Retinal pigment epithelial cell (primary cell): ENCODE data around the gene KCND1.

ENCODE experiments used
- DNase-seq: peaks from one replicate; pipeline ENCODE4 v3.0.0-alpha.2; 2010; ENCODE audit warnings: low read depth
- H3K4me3 ChIP-seq: 2 replicates; pipeline ENCODE4 v1.5.1; 2011; ENCODE audit warnings: mild to moderate bottlenecking, low read length, control low read depth, moderate library complexity
- TF ChIP-seq, protein P1 (sequence below): conservative IDR thresholded peaks from 2 replicates; pipeline ENCODE4 v1.5.1; 2011; ENCODE audit warnings: low read depth, low read length, control low read depth, inconsistent platforms

KCND1 gene

DNA sequence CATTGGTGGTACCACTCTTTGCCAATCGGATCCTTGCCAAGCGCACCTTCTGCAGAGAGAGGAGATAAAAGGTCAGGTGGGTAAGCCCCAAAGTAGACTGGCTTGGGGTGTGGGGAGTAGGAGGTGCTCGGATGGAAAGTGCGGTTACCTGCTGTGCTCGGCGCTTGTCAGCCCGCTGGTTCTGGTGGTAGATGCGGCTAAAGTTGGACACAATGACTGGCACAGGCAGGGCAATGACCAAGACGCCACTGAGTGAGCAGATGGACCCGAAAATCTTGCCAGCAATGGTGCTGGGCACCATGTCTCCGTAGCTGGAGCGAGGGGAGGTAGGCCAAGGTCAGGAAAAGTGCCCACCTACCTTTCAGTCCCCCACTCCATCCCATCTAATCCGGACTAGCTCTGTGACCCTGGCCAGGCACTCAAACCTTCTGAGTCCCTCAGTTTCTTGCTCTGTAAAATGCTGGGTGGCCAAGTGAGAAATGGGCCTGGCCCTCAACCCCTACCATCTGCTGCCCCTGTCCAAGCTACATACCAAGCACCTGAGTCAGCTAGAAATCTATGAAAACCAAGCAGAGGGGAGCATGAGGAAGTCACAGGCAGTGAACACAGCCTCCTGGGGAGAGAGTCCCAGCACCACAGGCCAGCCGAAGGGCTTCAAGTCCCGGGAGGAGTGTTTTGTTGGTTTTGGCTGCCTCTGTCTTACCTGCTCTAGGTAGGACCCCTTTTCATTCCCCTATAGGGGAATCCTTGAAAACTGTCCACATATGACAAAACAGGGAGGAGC lies 4.7 kb downstream of the KCND1 start:
- TF ChIP-seq, protein P1, sequence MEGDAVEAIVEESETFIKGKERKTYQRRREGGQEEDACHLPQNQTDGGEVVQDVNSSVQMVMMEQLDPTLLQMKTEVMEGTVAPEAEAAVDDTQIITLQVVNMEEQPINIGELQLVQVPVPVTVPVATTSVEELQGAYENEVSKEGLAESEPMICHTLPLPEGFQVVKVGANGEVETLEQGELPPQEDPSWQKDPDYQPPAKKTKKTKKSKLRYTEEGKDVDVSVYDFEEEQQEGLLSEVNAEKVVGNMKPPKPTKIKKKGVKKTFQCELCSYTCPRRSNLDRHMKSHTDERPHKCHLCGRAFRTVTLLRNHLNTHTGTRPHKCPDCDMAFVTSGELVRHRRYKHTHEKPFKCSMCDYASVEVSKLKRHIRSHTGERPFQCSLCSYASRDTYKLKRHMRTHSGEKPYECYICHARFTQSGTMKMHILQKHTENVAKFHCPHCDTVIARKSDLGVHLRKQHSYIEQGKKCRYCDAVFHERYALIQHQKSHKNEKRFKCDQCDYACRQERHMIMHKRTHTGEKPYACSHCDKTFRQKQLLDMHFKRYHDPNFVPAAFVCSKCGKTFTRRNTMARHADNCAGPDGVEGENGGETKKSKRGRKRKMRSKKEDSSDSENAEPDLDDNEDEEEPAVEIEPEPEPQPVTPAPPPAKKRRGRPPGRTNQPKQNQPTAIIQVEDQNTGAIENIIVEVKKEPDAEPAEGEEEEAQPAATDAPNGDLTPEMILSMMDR, result no peak
- H3K4me3 ChIP-seq, result no peak overlapping the region
- DNase-seq, result no peak

DNA sequence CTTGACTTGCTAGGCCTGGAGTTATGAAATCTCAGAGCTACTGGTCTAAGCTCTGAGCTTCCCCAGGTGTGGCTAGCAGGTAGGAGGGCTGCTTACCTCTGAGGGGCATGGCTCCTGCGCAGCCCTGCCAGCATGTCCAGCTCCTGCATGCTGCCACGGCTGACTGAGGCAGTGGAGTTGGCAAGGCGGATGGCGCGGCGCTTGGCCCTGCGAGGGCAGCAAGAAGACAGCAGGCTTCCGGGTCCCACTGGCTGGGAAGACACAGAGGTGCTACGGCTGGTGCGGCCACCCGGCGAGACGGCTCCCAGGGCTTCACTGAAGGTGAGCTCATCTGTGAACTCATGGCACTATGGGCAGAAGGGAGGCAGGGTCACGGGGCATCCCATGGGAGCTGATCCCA lies 5.7 kb downstream of the KCND1 start:
- DNase-seq, result no peak
- H3K4me3 ChIP-seq, result no peak overlapping the region
- TF ChIP-seq, protein P1, result no peak

- TF ChIP-seq, protein P1, result no peak
- no peak overlapping the region for H3K4me3 ChIP-seq
- DNase-seq, result no peak
These were observed 10.0 kb downstream of the KCND1 start for GRCh38 chrX:48961585-48962091.

DNA sequence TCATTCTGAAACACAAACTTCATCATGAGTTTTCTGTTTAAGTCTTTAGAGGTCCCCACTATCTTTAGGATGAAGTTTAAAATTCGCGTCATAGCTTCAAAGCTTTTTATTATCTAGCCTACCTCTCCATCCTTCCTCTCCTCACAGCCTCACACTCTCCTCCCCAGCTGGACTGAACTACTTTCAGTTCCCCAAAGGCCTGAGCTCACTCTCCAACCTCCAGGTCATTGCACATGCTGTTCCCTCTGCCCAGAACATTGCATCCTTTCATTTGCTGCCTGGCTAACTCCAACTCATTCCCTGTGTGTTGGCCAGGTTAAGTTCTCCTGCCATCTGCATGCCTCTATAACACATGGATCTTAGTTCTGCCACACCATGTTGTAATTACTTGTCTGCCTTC lies 11.4 kb downstream of the KCND1 start:
- no peak for DNase-seq
- no peak overlapping the region for H3K4me3 ChIP-seq
- TF ChIP-seq, protein P1, result no peak

- peak overlapping the region; percentile 53 for H3K4me3 ChIP-seq
- TF ChIP-seq, protein P1, result no peak
- DNase-seq, result peak; percentile 41
These were observed 13.0 kb downstream of the KCND1 start for GRCh38 chrX:48958635-48959094.

DNA sequence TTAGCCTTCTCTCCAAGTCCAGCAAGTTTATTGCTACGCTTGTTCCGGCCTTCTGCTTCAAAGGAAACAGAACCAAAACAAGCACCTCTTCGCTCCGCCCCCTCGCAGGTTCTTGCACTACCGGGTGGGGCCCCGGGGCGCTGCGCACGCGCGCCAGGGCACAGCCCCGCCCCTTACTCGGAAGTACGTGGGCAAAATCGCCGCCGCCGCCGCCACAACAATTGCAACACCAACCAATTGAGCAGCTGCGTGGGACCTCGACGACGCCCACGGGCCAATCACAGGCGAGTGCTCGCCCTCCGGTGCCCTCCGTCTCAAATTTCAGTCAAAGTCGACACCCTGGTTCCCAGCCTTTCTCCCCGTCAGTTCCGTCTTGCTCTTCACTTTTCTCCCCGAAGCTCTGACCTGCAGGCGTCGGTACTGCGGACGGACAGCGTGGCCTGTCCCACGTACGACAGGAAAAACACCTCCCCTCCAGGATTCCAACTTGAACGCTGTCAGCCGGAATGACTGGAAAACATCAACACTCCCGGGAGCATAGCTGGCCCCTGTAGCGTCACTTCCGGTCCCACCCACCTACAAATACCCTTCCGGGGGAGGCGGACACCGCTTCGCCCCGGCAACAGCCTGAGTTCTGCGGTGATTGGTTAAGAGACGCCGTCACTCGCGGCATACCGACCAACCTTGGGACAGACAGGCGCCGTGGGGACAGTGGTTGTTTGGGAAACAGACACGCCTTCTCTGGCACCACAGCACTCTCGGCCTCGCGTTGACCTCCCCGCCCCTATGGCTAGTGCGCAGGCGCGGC lies 13.6 kb downstream of the KCND1 start:
- peak; percentile 93 for DNase-seq
- peak overlapping the region; percentile 61 for H3K4me3 ChIP-seq
- TF ChIP-seq, protein P1, result no peak
